Astrocyte (in vitro differentiated cells and primary cell): ENCODE measurements around the gene NLGN3. TPM values are rescaled to one million over a fixed set of nuclear protein-coding genes. Genes with fewer than 3 reads are reported as not detected.

ENCODE experiments used
- DNase-seq: peaks from one replicate; pipeline ENCODE4 v3.0.0-alpha.2; 2010; ENCODE audit warnings: low read depth
- FAIRE-seq: peaks from 2 replicates; lab custom pipeline; 2011; peaks lifted over from hg19 to GRCh38; lab: Jason Lieb, UNC
- H2AFZ ChIP-seq: 2 replicates; pipeline ENCODE4 v1.6.0; 2012; ENCODE audit warnings: low read depth, low read length, inconsistent platforms
- H3K27ac ChIP-seq: 2 replicates; pipeline ENCODE4 v1.5.1; 2011; ENCODE audit warnings: low read depth, low read length, inconsistent platforms
- H3K27me3 ChIP-seq: 2 replicates; pipeline ENCODE4 v1.6.0; 2011; ENCODE audit warnings: low read length, inconsistent platforms; ENCODE audit not compliant: insufficient read depth
- H3K36me3 ChIP-seq: 2 replicates; pipeline ENCODE4 v1.5.1; 2011; ENCODE audit warnings: low read length, inconsistent platforms; ENCODE audit not compliant: insufficient read depth
- H3K4me1 ChIP-seq: 2 replicates; pipeline ENCODE4 v1.5.1; 2011; ENCODE audit warnings: low read length, inconsistent platforms; ENCODE audit not compliant: insufficient read depth
- H3K4me2 ChIP-seq: 2 replicates; pipeline ENCODE4 v1.6.0; 2012; ENCODE audit warnings: low read length, inconsistent platforms
- H3K4me3 ChIP-seq: 2 replicates; pipeline ENCODE4 v1.5.1; 2011; ENCODE audit warnings: low read depth, mild to moderate bottlenecking, low read length, inconsistent platforms; ENCODE audit not compliant: insufficient read depth
- H3K79me2 ChIP-seq: 2 replicates; pipeline ENCODE4 v1.6.0; 2012; ENCODE audit warnings: mild to moderate bottlenecking, low read length, inconsistent platforms; ENCODE audit not compliant: insufficient read depth
- H3K9ac ChIP-seq: 2 replicates; pipeline ENCODE4 v1.6.0; 2012; ENCODE audit warnings: mild to moderate bottlenecking, low read length, inconsistent platforms
- H3K9me3 ChIP-seq: 2 replicates; pipeline ENCODE4 v1.5.1; 2012; ENCODE audit warnings: low read depth, mild to moderate bottlenecking, low read length, inconsistent platforms; ENCODE audit not compliant: insufficient read depth
- H4K20me1 ChIP-seq: 2 replicates; pipeline ENCODE4 v1.6.0; 2012; ENCODE audit warnings: low read length, inconsistent platforms; ENCODE audit not compliant: insufficient read depth
- H3K27ac Mint-ChIP-seq: one replicate; pipeline ENCODE4 v1.8.0; 2021; ENCODE audit warnings: mild to moderate bottlenecking, mixed read lengths; ENCODE audit not compliant: unreplicated experiment
- H3K27me3 Mint-ChIP-seq: one replicate; pipeline ENCODE4 v1.8.0; 2021; ENCODE audit warnings: low read depth, mixed read lengths; ENCODE audit not compliant: unreplicated experiment
- H3K36me3 Mint-ChIP-seq: one replicate; pipeline ENCODE4 v1.8.0; 2021; ENCODE audit warnings: low read depth, mixed read lengths; ENCODE audit not compliant: unreplicated experiment
- H3K4me1 Mint-ChIP-seq: one replicate; pipeline ENCODE4 v1.8.0; 2021; ENCODE audit warnings: low read depth, mixed read lengths; ENCODE audit not compliant: unreplicated experiment
- H3K4me3 Mint-ChIP-seq: one replicate; pipeline ENCODE4 v1.8.0; 2021; ENCODE audit warnings: mild to moderate bottlenecking, moderate library complexity, mixed read lengths; ENCODE audit not compliant: unreplicated experiment
- H3K9me3 Mint-ChIP-seq: one replicate; pipeline ENCODE4 v1.8.0; 2021; ENCODE audit warnings: mild to moderate bottlenecking, mixed read lengths; ENCODE audit not compliant: unreplicated experiment
- CTCF ChIP-seq: IDR thresholded peaks from 2 replicates; pipeline ENCODE4 v1.5.1; 2011; ENCODE audit warnings: low read depth, mild to moderate bottlenecking, inconsistent platforms, low read length, moderate library complexity; ENCODE audit not compliant: insufficient read depth
- EZH2 ChIP-seq: IDR thresholded peaks from 2 replicates; pipeline ENCODE4 v1.6.1; 2012; ENCODE audit warnings: mild to moderate bottlenecking, low read length, inconsistent platforms; ENCODE audit not compliant: insufficient read depth
- total RNA-seq: library from RNA; stranded (reverse); gene quantifications from 2 replicates; pipeline ENCODE4 v1.2.1, GENCODE V29; 2021

Gene NLGN3
- total RNA-seq, 1 donor from 2014 or later = 0.93 TPM

- Histone ChIP-seq H3K4me2 (no peak overlapping the region), H4K20me1 (no peaks in the 10 kb centered on the region), H3K9ac (no peak overlapping the region), H3K4me1 (no peaks in the 10 kb centered on the region), H3K27me3 (no peaks in the 10 kb centered on the region), H3K36me3 (no peaks in the 10 kb centered on the region), H2AFZ (no peak overlapping the region), H3K9me3 (no peaks in the 10 kb centered on the region), H3K27ac (no peak overlapping the region), H3K4me3 (no peak overlapping the region), H3K79me2 (no peaks in the 10 kb centered on the region)
- Mint-ChIP-seq H3K36me3 (no peaks in the 10 kb centered on the region), H3K27ac (no peak overlapping the region), H3K27me3 (no peaks in the 10 kb centered on the region), H3K4me1 (peaks cover 2% of the 10 kb centered on the region), H3K4me3 (no peak overlapping the region), H3K9me3 (no peaks in the 10 kb centered on the region)
- DNase-seq (no peak), FAIRE-seq (peak; percentile 5)
- TF ChIP-seq EZH2 (no peak), CTCF (no peak)
Observed at GRCh38 chrX:71199252-71200008, 54.8 kb downstream of the NLGN3 start.

GRCh38 chrX:71210816-71211215, 66.2 kb downstream of the NLGN3 start:
- Histone ChIP-seq H3K4me2 (no peak overlapping the region), H3K9ac (no peak overlapping the region), H3K79me2 (no peaks in the 10 kb centered on the region), H3K4me3 (no peak overlapping the region), H2AFZ (no peak overlapping the region), H3K27me3 (no peaks in the 10 kb centered on the region), H4K20me1 (no peaks in the 10 kb centered on the region), H3K9me3 (no peaks in the 10 kb centered on the region), H3K27ac (no peak overlapping the region), H3K4me1 (no peaks in the 10 kb centered on the region), H3K36me3 (no peaks in the 10 kb centered on the region)
- Mint-ChIP-seq H3K27me3 (peaks cover 15% of the 10 kb centered on the region), H3K4me1 (no peaks in the 10 kb centered on the region), H3K9me3 (no peaks in the 10 kb centered on the region), H3K27ac (no peak overlapping the region), H3K36me3 (no peaks in the 10 kb centered on the region), H3K4me3 (no peak overlapping the region)
- TF ChIP-seq EZH2 = no peak
- no peak for TF ChIP-seq CTCF
- no peak for FAIRE-seq
- DNase-seq = peak; percentile 23

GRCh38 chrX:71212536-71212935, 67.9 kb downstream of the NLGN3 start:
- Histone ChIP-seq H3K36me3 (no peaks in the 10 kb centered on the region), H3K4me3 (no peak overlapping the region), H3K27me3 (no peaks in the 10 kb centered on the region), H3K79me2 (no peaks in the 10 kb centered on the region), H2AFZ (no peak overlapping the region), H3K4me2 (no peak overlapping the region), H4K20me1 (no peaks in the 10 kb centered on the region), H3K4me1 (no peaks in the 10 kb centered on the region), H3K9ac (no peak overlapping the region), H3K27ac (no peak overlapping the region), H3K9me3 (no peaks in the 10 kb centered on the region)
- Mint-ChIP-seq H3K4me3 (no peak overlapping the region), H3K27me3 (peaks cover 15% of the 10 kb centered on the region), H3K36me3 (no peaks in the 10 kb centered on the region), H3K4me1 (no peaks in the 10 kb centered on the region), H3K9me3 (no peaks in the 10 kb centered on the region), H3K27ac (no peak overlapping the region)
- TF ChIP-seq EZH2 (no peak), CTCF (no peak)
- DNase-seq (no peak), FAIRE-seq (no peak)
